ENCODE results near the gene FICD. TPM values are rescaled to one million over a fixed set of nuclear protein-coding genes. Genes with fewer than 3 reads are reported as not detected.

The FICD gene
- polyA plus RNA-seq, 2 donors: 1.1 TPM

GRCh38 chr12:108562348-108563135 lies 47.5 kb downstream of the FICD start, which contains the start of gene ISCU:
Gene ISCU, plus strand, starts transcription at chr12:108562596. Its CDS starts 27 bp downstream, at chr12:108562623.
- Histone ChIP-seq H3K36me3 (ENCODE audit: control insufficient read depth in 2 of 2, insufficient read depth in 2 of 2, low read length in 1 of 2) (peaks cover 7 to 14% of the 10 kb centered on the region in 2 donors), H3K4me1 (ENCODE audit: control insufficient read depth in 2 of 2, insufficient read depth in 2 of 2, low read length in 1 of 2) (peaks cover 3 to 7% of the 10 kb centered on the region in 2 donors), H3K27ac (ENCODE audit: low read depth in 2 of 2, low read length in 1 of 2) (peak within 1 kb of the TSS; percentile 91 to 95), H3K9me3 (ENCODE audit: control insufficient read depth in 2 of 2, insufficient read depth in 1 of 2, low read depth in 1 of 2, low read length in 1 of 2) (no peaks in the 10 kb centered on the region), H3K27me3 (ENCODE audit: control insufficient read depth in 1 of 2, insufficient read depth in 2 of 2, low read length in 2 of 2) (no peaks in the 10 kb centered on the region), H3K4me3 (ENCODE audit: low read depth in 1 of 2, low read length in 2 of 2) (peak within 1 kb of the TSS; percentile 97 to 99)
- 0% methylated on average over 64 to 72 of the region's 72 CpGs for WGBS, 2 donors

- Histone ChIP-seq H3K4me3 (ENCODE audit: low read depth in 1 of 2, low read length in 2 of 2) (peak overlapping the region; percentile 94 to 95), H3K27me3 (ENCODE audit: control insufficient read depth in 1 of 2, insufficient read depth in 2 of 2, low read length in 2 of 2) (no peaks in the 10 kb centered on the region), H3K4me1 (ENCODE audit: control insufficient read depth in 2 of 2, insufficient read depth in 2 of 2, low read length in 1 of 2) (peaks cover 2 to 5% of the 10 kb centered on the region in 2 donors), H3K36me3 (ENCODE audit: control insufficient read depth in 2 of 2, insufficient read depth in 2 of 2, low read length in 1 of 2) (peaks cover 7 to 15% of the 10 kb centered on the region in 2 donors), H3K9me3 (ENCODE audit: control insufficient read depth in 2 of 2, insufficient read depth in 1 of 2, low read depth in 1 of 2, low read length in 1 of 2) (no peaks in the 10 kb centered on the region), H3K27ac (ENCODE audit: low read depth in 2 of 2, low read length in 1 of 2) (peak overlapping the region; percentile 91 to 95)
- WGBS, 2 donors: 1 to 2% methylated on average over 14 of the region's 14 CpGs
Measured at GRCh38 chr12:108563136-108563803, 48.2 kb downstream of the FICD start.

GRCh38 chr12:108563804-108564151 lies 48.7 kb downstream of the FICD start:
- Histone ChIP-seq H3K4me3 (ENCODE audit: low read depth in 1 of 2, low read length in 2 of 2) (no peak overlapping the region), H3K36me3 (ENCODE audit: control insufficient read depth in 2 of 2, insufficient read depth in 2 of 2, low read length in 1 of 2) (peaks cover 9 to 20% of the 10 kb centered on the region in 2 donors), H3K27ac (ENCODE audit: low read depth in 2 of 2, low read length in 1 of 2) (no peak overlapping the region), H3K9me3 (ENCODE audit: control insufficient read depth in 2 of 2, insufficient read depth in 1 of 2, low read depth in 1 of 2, low read length in 1 of 2) (no peaks in the 10 kb centered on the region), H3K27me3 (ENCODE audit: control insufficient read depth in 1 of 2, insufficient read depth in 2 of 2, low read length in 2 of 2) (no peaks in the 10 kb centered on the region), H3K4me1 (ENCODE audit: control insufficient read depth in 2 of 2, insufficient read depth in 2 of 2, low read length in 1 of 2) (peaks cover 0 to 4% of the 10 kb centered on the region in 2 donors)
- WGBS, 2 donors: 5 to 6% methylated on average over 1 of the region's 1 CpG

GRCh38 chr12:108564724-108565123 lies 49.6 kb downstream of the FICD start:
- H3K36me3 ChIP-seq (ENCODE audit: control insufficient read depth in 2 of 2, insufficient read depth in 2 of 2, low read length in 1 of 2): peaks cover 10 to 22% of the 10 kb centered on the region in 2 donors
- no peak overlapping the region for H3K4me3 ChIP-seq (ENCODE audit: low read depth in 1 of 2, low read length in 2 of 2)
- no peaks in the 10 kb centered on the region for H3K27me3 ChIP-seq (ENCODE audit: control insufficient read depth in 1 of 2, insufficient read depth in 2 of 2, low read length in 2 of 2)
- no peaks in the 10 kb centered on the region for H3K9me3 ChIP-seq (ENCODE audit: control insufficient read depth in 2 of 2, insufficient read depth in 1 of 2, low read depth in 1 of 2, low read length in 1 of 2)
- H3K27ac ChIP-seq (ENCODE audit: low read depth in 2 of 2, low read length in 1 of 2): no peak overlapping the region
- H3K4me1 ChIP-seq (ENCODE audit: control insufficient read depth in 2 of 2, insufficient read depth in 2 of 2, low read length in 1 of 2): peaks cover 0 to 2% of the 10 kb centered on the region in 2 donors

DNA sequence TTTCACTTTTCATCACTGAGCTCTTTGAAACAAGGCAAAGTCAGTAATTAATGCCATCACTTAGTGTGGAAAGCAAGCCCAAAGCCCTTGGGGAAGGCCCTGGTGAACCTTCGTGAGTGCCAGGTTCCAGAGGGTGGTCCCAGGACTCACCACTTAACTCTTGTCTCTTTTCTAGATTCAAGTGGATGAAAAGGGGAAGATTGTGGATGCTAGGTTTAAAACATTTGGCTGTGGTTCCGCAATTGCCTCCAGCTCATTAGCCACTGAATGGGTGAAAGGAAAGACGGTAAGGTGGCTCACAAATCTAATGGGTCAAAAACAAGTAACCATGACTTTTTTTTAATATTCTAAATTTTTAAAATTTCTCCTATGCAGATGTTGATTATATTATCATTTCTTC lies 50.1 kb downstream of the FICD start:
- H3K36me3 ChIP-seq (ENCODE audit: control insufficient read depth in 2 of 2, insufficient read depth in 2 of 2, low read length in 1 of 2): peaks cover 10 to 24% of the 10 kb centered on the region in 2 donors
- H3K27ac ChIP-seq (ENCODE audit: low read depth in 2 of 2, low read length in 1 of 2): no peak overlapping the region
- no peak overlapping the region for H3K4me3 ChIP-seq (ENCODE audit: low read depth in 1 of 2, low read length in 2 of 2)
- H3K9me3 ChIP-seq (ENCODE audit: control insufficient read depth in 2 of 2, insufficient read depth in 1 of 2, low read depth in 1 of 2, low read length in 1 of 2): no peaks in the 10 kb centered on the region
- 82 to 93% methylated on average over 3 of the region's 3 CpGs for WGBS, 2 donors
- H3K4me1 ChIP-seq (ENCODE audit: control insufficient read depth in 2 of 2, insufficient read depth in 2 of 2, low read length in 1 of 2): no peaks in the 10 kb centered on the region
- no peaks in the 10 kb centered on the region for H3K27me3 ChIP-seq (ENCODE audit: control insufficient read depth in 1 of 2, insufficient read depth in 2 of 2, low read length in 2 of 2)

DNA sequence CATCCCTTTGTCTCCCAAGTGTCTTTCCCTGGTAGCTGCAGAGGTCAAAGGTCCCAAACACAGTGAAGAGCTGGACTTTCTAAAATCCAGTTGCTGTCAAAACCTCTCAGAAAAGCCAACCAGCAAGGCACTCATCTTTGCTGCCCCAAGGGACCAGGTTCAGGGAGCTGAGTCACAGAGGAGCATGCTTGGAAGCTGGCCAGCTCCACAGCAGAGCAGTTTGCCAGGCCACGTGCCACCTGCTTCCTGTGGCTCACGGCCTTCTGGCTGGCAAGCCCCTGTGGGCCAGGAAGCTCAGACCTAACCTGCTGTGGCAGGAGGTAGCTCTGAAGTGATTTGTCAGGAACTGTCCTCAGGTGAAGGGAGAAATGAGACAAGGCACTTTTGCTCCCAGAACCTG lies 50.9 kb downstream of the FICD start:
- Histone ChIP-seq H3K27me3 (ENCODE audit: control insufficient read depth in 1 of 2, insufficient read depth in 2 of 2, low read length in 2 of 2) (no peaks in the 10 kb centered on the region), H3K36me3 (ENCODE audit: control insufficient read depth in 2 of 2, insufficient read depth in 2 of 2, low read length in 1 of 2) (peaks cover 11 to 24% of the 10 kb centered on the region in 2 donors), H3K4me1 (ENCODE audit: control insufficient read depth in 2 of 2, insufficient read depth in 2 of 2, low read length in 1 of 2) (no peaks in the 10 kb centered on the region), H3K9me3 (ENCODE audit: control insufficient read depth in 2 of 2, insufficient read depth in 1 of 2, low read depth in 1 of 2, low read length in 1 of 2) (no peaks in the 10 kb centered on the region), H3K27ac (ENCODE audit: low read depth in 2 of 2, low read length in 1 of 2) (peak overlapping the region in 1 of 2 donors; percentile 1), H3K4me3 (ENCODE audit: low read depth in 1 of 2, low read length in 2 of 2) (no peak overlapping the region)
- 2 to 10% methylated on average over 2 of the region's 2 CpGs for WGBS, 2 donors

DNA sequence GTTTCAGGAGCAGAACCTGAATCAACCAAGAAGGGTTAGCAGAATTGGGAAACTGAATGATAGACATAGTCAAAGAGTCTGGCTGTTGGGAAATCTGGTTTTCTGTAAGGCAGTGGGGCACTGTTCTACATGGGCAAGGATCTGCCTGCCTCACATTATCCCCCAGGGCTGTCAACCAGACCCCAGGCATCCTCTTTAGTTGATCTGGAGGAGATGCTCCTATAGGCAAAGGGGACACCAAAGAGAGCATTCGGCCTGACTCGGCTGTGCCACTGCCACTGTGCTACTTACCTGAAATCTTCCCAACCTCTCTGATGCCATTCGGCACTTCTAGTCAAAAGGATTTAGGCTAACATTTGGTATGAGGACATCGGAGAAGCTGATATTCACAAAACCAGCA lies 51.4 kb downstream of the FICD start:
- H3K36me3 ChIP-seq (ENCODE audit: control insufficient read depth in 2 of 2, insufficient read depth in 2 of 2, low read length in 1 of 2): peaks cover 12 to 24% of the 10 kb centered on the region in 2 donors

DNA sequence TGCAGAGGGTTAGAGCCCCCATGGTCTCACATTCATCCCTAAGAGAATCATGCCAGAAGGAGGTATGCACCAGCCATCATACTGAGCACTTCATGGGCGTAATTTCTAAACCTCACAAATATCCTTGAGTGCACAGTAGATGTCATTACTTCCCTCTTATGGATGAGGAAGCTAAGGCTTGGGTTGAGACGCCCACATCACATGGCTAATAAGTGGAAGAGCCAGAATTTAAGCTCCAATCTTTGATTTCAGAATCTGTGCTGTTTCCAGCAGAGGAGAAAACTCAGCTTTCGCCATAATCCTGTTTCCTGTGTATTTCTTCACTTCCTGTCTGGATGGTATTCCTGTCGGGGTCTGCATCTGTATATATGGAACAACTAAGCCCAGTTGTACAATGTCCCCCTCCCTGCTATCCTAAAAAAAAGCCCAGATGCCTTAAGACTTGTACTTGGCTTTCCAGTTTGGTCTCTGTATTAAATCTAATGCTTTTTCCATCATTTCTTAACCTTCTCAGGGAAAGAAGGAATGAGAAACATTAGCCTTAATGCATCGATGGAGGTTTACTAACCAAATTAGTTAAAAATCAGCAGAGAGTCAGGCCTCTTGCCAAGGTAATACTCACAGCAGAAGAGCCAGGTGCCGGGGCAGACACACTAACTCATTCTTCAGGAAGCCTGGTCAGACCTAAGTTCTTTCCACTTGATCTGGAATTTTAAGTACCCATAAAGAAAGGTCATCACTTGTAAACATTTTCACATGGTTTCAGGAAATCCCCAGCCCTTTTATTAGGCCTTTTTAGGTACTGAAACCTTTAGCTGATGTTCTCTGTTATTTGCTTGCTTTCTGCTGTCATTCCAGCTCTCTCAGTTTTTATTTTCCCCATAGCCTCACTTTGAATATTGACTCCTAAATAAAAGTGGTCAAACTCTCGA lies 52.6 kb downstream of the FICD start:
- peaks cover 12 to 24% of the 10 kb centered on the region in 2 donors for H3K36me3 ChIP-seq (ENCODE audit: control insufficient read depth in 2 of 2, insufficient read depth in 2 of 2, low read length in 1 of 2)
- no peak overlapping the region for H3K4me3 ChIP-seq (ENCODE audit: low read depth in 1 of 2, low read length in 2 of 2)
- H3K9me3 ChIP-seq (ENCODE audit: control insufficient read depth in 2 of 2, insufficient read depth in 1 of 2, low read depth in 1 of 2, low read length in 1 of 2): no peaks in the 10 kb centered on the region
- 71 to 73% methylated on average over 7 of the region's 7 CpGs for WGBS, 2 donors
- H3K27me3 ChIP-seq (ENCODE audit: control insufficient read depth in 1 of 2, insufficient read depth in 2 of 2, low read length in 2 of 2): no peaks in the 10 kb centered on the region
- no peaks in the 10 kb centered on the region for H3K4me1 ChIP-seq (ENCODE audit: control insufficient read depth in 2 of 2, insufficient read depth in 2 of 2, low read length in 1 of 2)
- no peak overlapping the region for H3K27ac ChIP-seq (ENCODE audit: low read depth in 2 of 2, low read length in 1 of 2)

More for the DNA sequence above, 51.4 kb downstream of the FICD start:
- no peaks in the 10 kb centered on the region for H3K4me1 ChIP-seq (ENCODE audit: control insufficient read depth in 2 of 2, insufficient read depth in 2 of 2, low read length in 1 of 2)
- H3K27ac ChIP-seq (ENCODE audit: low read depth in 2 of 2, low read length in 1 of 2): no peak overlapping the region
- no peak overlapping the region for H3K4me3 ChIP-seq (ENCODE audit: low read depth in 1 of 2, low read length in 2 of 2)
- WGBS, 2 donors: 91 to 96% methylated on average over 4 of the region's 4 CpGs
- H3K9me3 ChIP-seq (ENCODE audit: control insufficient read depth in 2 of 2, insufficient read depth in 1 of 2, low read depth in 1 of 2, low read length in 1 of 2): no peaks in the 10 kb centered on the region
- no peaks in the 10 kb centered on the region for H3K27me3 ChIP-seq (ENCODE audit: control insufficient read depth in 1 of 2, insufficient read depth in 2 of 2, low read length in 2 of 2)

Measured in esophagus (tissue), 2 donors.